Activated CD8-positive, alpha-beta T cell treated with anti-CD3 and anti-CD28 coated beads, Interleukin-2, amount 10 ng/mL, durations not matched to agents 7 days and 5 days (primary cell): ENCODE results near the gene DPYSL5. TPM values are rescaled to one million over a fixed set of nuclear protein-coding genes. Genes with fewer than 3 reads are reported as not detected.

Experiments used
- ATAC-seq: fragments of 150-1000 bp; cut with Tn5 transposase; one replicate; pipeline ENCODE4 v1.10.0; 2021; ENCODE audit warnings: moderate library complexity
- CTCF ChIA-PET: fragments of 350-600 bp; sonication (Branson Sonifier 250); formaldehyde crosslinking; loops from one replicate; lab custom pipeline; 2021; ENCODE audit warnings: antibody characterized with exemption; lab: Charles Lee
- POLR2A ChIA-PET: fragments of 350-600 bp; sonication (Branson Sonifier 250); formaldehyde crosslinking; loops from one replicate; lab custom pipeline; 2021; ENCODE audit warnings: antibody characterized with exemption; lab: Charles Lee
- DNase-seq: peaks from one replicate; pipeline ENCODE4 v3.0.0-alpha.2; 2020
- H3K27ac Mint-ChIP-seq: one replicate; pipeline ENCODE4 v1.8.0; 2021; ENCODE audit warnings: mild to moderate bottlenecking, mixed read lengths
- H3K27me3 Mint-ChIP-seq: one replicate; pipeline ENCODE4 v1.8.0; 2021; ENCODE audit warnings: low read depth, mixed read lengths
- H3K36me3 Mint-ChIP-seq: one replicate; pipeline ENCODE4 v1.8.0; 2021; ENCODE audit warnings: low read depth, mixed read lengths
- H3K4me1 Mint-ChIP-seq: one replicate; pipeline ENCODE4 v1.8.0; 2021; ENCODE audit warnings: low read depth, mixed read lengths
- H3K4me3 Mint-ChIP-seq: one replicate; pipeline ENCODE4 v1.8.0; 2021; ENCODE audit warnings: mild to moderate bottlenecking, mixed read lengths
- H3K9me3 Mint-ChIP-seq: one replicate; pipeline ENCODE4 v1.8.0; 2022; ENCODE audit warnings: mixed read lengths; ENCODE audit not compliant: insufficient read depth
- total RNA-seq, 2 experiments: library from RNA; stranded (reverse); gene quantifications; one replicate each; pipeline ENCODE4 v1.2.3, GENCODE V29; 2021

Gene DPYSL5
- total RNA-seq, 2 experiments from 2014 or later, result not detected

DNA sequence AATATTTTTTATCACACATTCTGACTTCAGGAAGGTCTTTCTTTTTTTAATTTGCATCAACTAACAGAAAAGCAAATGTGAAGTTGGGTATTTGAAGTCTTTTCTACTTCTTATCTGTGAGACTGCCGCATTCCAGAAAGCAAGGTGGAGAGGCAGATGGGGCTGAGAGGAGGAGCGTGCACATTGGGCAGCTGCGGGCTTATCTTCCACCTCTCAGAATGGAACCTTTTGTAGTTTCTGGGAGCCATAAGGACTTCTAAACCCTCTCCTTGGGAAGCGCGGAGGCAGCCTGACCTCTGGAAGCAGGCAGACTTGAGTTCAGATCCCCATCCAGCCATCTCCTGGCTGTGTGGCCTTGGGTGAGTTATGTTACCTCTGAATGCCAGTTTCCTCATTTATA lies 126.4 kb downstream of the DPYSL5 start:
- H3K9me3 Mint-ChIP-seq, result no peaks in the 10 kb centered on the region
- DNase-seq (no peak), ATAC-seq (no peak)
- peaks cover 34% of the 10 kb centered on the region for H3K27me3 Mint-ChIP-seq
- ChIA-PET POLR2A (no interaction called here), CTCF (interaction anchor here (4.5 kb wide), 1 partner anchor 14 kb away, joined by 30 read pairs; no protein-coding TSS in a partner anchor)
- no peak overlapping the region for H3K4me3 Mint-ChIP-seq
- no peaks in the 10 kb centered on the region for H3K36me3 Mint-ChIP-seq
- H3K4me1 Mint-ChIP-seq, result peaks cover 11% of the 10 kb centered on the region
- H3K27ac Mint-ChIP-seq, result no peak overlapping the region

DNA sequence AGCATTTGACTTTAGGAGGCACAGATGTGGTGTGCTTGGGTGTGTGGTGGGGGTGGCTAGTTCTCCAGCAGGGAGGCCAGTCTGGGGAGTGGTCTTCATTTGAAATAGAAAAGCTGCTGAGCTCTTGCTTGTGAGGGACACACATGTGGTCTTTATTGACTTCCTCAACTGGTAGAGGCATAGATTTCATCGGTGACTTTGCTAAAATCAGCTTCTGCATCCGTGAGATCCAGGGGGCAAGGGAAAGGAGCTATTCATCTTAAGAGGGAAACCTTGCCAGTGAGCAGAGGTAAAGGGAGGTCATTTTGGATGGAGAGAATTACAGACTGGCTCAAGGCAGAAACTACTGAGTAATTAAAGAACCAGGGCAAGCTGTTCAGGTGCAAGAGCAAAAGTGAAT lies 127.2 kb downstream of the DPYSL5 start:
- ChIA-PET POLR2A (no interaction called here), CTCF (interaction anchor here (1.2 to 4.5 kb wide), 3 partner anchors 14 to 129 kb away, joined by 8 to 30 read pairs (median 12); no protein-coding TSS in a partner anchor)
- Mint-ChIP-seq H3K27me3 (peaks cover 37% of the 10 kb centered on the region), H3K9me3 (no peaks in the 10 kb centered on the region), H3K36me3 (no peaks in the 10 kb centered on the region), H3K4me1 (peaks cover 9% of the 10 kb centered on the region), H3K27ac (no peak overlapping the region), H3K4me3 (no peak overlapping the region)
- DNase-seq, result no peak
- ATAC-seq, result no peak

DNA sequence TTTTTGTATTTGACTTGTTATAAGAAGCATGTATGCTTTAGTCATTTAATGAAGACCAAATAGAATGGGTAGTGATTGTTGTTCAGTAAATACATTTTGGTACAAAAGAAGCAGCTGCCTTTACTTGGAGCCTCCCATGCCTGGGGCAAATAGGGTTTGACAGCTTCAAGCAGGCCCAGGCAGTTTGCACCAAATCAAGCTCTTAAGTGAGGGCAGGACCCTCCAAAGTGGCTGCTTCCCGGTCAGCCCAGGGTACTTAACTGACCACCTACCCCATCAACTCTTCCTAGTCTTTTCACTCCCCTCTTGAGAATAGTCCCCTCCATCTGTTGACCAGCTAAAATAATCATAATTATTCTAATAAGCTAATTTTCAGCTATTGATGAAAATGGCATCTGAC lies 127.7 kb downstream of the DPYSL5 start:
- no peak overlapping the region for H3K27ac Mint-ChIP-seq
- DNase-seq, result no peak
- H3K4me1 Mint-ChIP-seq, result peaks cover 8% of the 10 kb centered on the region
- H3K36me3 Mint-ChIP-seq, result no peaks in the 10 kb centered on the region
- ChIA-PET CTCF (interaction anchor here (0.7 to 4.5 kb wide), 6 partner anchors 15 to 130 kb away, joined by 3 to 30 read pairs (median 6); no protein-coding TSS in a partner anchor), POLR2A (no interaction called here)
- peaks cover 37% of the 10 kb centered on the region for H3K27me3 Mint-ChIP-seq
- no peak for ATAC-seq
- no peak overlapping the region for H3K4me3 Mint-ChIP-seq
- no peaks in the 10 kb centered on the region for H3K9me3 Mint-ChIP-seq

DNA sequence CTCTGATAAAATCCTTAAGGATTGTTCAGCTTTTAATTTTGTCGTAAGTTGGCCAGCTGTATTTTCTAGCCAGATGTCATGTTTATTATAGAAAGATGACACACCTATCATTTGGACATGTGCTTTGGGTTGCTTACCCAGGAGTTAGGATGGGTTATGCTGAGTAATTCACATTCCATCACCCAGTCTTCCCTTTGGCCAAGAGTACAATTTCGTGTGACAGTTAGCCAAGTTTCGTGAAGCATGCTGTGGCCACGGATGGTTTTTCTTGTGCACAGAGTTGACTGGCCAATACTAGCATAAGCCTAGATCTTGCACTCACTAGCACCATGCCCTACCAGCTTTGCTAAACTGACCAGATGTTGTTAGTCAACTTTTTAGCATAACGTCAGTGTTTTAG lies 128.3 kb downstream of the DPYSL5 start:
- no peak overlapping the region for H3K27ac Mint-ChIP-seq
- peaks cover 4% of the 10 kb centered on the region for H3K4me1 Mint-ChIP-seq
- DNase-seq (no peak), ATAC-seq (no peak)
- no peaks in the 10 kb centered on the region for H3K36me3 Mint-ChIP-seq
- H3K4me3 Mint-ChIP-seq, result no peak overlapping the region
- POLR2A ChIA-PET, result no interaction called here
- CTCF ChIA-PET, result interaction anchor here (0.7 to 4.5 kb wide), 5 partner anchors 15 to 40 kb away, joined by 3 to 30 read pairs (median 4); no protein-coding TSS in a partner anchor
- peaks cover 34% of the 10 kb centered on the region for H3K27me3 Mint-ChIP-seq
- no peaks in the 10 kb centered on the region for H3K9me3 Mint-ChIP-seq

DNA sequence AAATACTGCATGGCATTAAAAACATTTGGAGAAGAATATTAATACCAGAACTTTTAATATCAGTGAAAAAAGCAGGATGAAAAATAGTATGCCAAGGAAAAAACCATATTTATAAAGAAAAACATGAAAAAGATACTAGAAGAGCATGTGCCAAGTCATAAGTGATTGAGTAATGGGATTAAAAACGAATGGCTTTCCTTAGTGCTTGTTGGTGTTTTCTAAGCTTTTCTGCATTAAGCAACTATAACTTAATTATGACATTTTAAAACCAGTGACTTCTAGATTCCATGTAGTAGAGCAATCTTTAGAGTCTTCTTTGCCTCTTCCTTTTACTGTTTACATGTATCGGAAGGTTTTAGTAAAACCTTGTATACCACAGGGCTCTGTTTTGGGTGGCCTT lies 129.1 kb downstream of the DPYSL5 start:
- ChIA-PET CTCF (interaction anchor here (1.4 to 4.5 kb wide), 3 partner anchors 16 to 131 kb away, joined by 3 to 30 read pairs (median 4); no protein-coding TSS in a partner anchor), POLR2A (no interaction called here)
- H3K27ac Mint-ChIP-seq, result no peak overlapping the region
- H3K9me3 Mint-ChIP-seq, result no peaks in the 10 kb centered on the region
- H3K4me3 Mint-ChIP-seq, result no peak overlapping the region
- no peaks in the 10 kb centered on the region for H3K36me3 Mint-ChIP-seq
- peaks cover 26% of the 10 kb centered on the region for H3K27me3 Mint-ChIP-seq
- ATAC-seq, result no peak
- no peak for DNase-seq
- H3K4me1 Mint-ChIP-seq, result no peaks in the 10 kb centered on the region

DNA sequence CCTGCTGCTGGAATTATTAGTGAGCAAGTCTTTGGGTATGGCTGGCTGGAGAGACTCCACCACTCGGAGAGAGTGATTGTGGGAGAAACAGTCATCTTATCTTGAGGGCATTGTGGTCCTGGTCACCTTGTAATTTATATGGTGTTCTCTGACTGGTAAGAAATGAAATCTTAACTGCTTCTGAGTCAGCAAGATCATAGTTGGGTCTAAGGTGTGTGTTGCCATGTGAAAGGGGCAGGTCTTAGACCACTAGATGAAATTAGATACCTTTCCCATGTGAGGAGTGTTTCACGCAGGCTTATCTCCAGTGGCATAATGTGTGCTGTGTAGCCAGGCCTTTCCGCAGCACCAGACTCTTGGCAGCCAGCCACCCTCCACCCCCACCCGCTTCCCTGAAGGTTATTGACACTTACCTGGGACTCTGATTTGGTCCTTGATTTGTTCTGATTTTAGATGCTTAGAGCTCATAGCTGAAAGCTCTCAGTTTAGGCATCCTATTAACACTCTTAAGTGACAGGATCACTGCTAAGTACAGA lies 130.2 kb downstream of the DPYSL5 start:
- Mint-ChIP-seq H3K4me1 (no peaks in the 10 kb centered on the region), H3K36me3 (no peaks in the 10 kb centered on the region), H3K4me3 (no peak overlapping the region), H3K27ac (no peak overlapping the region), H3K9me3 (no peaks in the 10 kb centered on the region), H3K27me3 (peaks cover 16% of the 10 kb centered on the region)
- ChIA-PET CTCF (interaction anchor here (1.4 to 4.5 kb wide), 3 partner anchors 17 to 132 kb away, joined by 3 to 30 read pairs (median 5); no protein-coding TSS in a partner anchor), POLR2A (no interaction called here)
- no peak for DNase-seq
- ATAC-seq, result no peak

DNA sequence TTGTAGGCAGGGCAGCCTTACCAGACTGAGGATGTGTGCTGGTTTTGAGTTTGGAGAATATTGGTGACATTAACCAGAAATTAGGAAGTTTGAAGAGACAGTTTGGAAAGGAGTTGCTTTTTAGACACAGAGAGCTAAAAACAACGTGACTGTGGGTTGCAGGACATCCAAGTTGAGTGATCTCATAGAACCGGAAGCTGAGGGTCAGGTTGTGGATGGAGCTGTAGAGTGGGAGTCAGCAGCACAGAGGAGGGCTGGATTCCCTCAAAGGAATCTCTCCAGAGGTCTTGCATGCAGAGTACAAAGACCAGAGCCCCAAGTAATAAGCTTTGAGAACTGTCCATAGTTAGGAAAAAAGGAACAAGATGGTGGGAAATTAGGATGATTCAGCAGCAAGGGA lies 131.8 kb downstream of the DPYSL5 start:
- no peaks in the 10 kb centered on the region for H3K4me1 Mint-ChIP-seq
- ATAC-seq (no peak), DNase-seq (no peak)
- no peak overlapping the region for H3K27ac Mint-ChIP-seq
- ChIA-PET CTCF (interaction anchor here (1.2 kb wide), 1 partner anchor 18 kb away, joined by 6 read pairs; no protein-coding TSS in a partner anchor), POLR2A (interaction anchor here (0.9 kb wide), 1 partner anchor 92 kb away, joined by 3 read pairs; the partner anchor contains the start of gene OST4)
- no peak overlapping the region for H3K4me3 Mint-ChIP-seq
- no peaks in the 10 kb centered on the region for H3K9me3 Mint-ChIP-seq
- H3K27me3 Mint-ChIP-seq, result peaks cover 12% of the 10 kb centered on the region
- no peaks in the 10 kb centered on the region for H3K36me3 Mint-ChIP-seq

DNA sequence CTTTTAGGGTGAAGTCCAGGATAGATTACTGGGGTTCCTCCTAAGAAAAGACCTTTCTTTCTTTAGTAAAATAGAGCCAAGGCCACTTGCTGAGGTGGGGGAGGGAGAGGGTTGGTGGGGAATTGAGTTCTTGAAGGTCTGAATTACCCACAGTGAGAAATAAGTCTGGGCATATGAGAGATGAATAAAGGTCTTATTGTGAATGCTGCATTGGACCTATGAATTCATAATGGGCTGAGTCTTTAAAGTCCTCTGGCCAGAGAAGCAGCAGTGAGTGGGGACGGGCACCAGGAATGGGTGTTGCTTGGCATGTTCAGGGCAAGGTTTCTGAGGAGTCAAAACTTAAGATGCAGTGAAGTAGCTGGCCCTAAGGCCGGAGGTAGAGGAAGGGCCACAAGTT lies 133.0 kb downstream of the DPYSL5 start:
- H3K27ac Mint-ChIP-seq, result no peak overlapping the region

DNA sequence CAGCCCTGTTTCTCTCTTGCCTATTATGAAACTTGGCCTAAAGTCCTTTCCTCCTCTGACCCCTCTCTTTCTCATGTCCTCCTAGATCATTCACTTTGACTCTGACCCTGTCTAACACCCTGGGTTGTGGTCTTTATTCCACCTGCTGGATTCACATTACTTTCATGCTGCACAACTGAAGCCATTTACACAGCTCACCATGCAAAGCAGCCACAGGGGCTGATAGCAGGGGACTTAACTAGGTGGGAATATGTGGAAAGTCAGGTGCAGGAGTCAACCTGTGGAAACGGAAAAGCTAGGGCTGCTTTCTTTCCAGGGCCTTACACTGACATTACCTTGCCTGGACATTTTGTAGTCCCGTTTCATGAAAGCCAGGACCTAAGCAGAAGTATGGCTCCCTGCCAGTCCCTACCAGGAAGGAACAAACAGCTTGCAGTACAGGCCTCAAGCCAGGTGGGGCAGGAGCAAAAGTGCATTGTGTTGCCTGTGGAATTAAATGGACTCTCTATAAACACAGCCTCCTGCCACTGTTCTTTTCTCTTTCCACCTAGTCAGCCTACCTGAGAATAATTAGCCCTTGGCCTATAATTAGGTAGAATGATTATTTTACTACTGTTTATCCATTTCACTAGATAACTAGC lies 134.3 kb downstream of the DPYSL5 start:
- no peaks in the 10 kb centered on the region for H3K4me1 Mint-ChIP-seq
- no peaks in the 10 kb centered on the region for H3K9me3 Mint-ChIP-seq
- ChIA-PET POLR2A (interaction anchor here (0.6 kb wide), 1 partner anchor 21 kb away, joined by 3 read pairs; no protein-coding TSS in a partner anchor), CTCF (interaction anchor here (0.7 to 2.4 kb wide), 12 partner anchors 11 to 298 kb away, joined by 3 to 13 read pairs (median 3); no protein-coding TSS in a partner anchor)
- ATAC-seq (peak; percentile 84), DNase-seq (peak; percentile 34)
- no peaks in the 10 kb centered on the region for H3K36me3 Mint-ChIP-seq
- peaks cover 8% of the 10 kb centered on the region for H3K27me3 Mint-ChIP-seq
- no peak overlapping the region for H3K27ac Mint-ChIP-seq
- H3K4me3 Mint-ChIP-seq, result no peak overlapping the region

More for the DNA sequence above, 133.0 kb downstream of the DPYSL5 start:
- DNase-seq (no peak), ATAC-seq (no peak)
- Mint-ChIP-seq H3K4me1 (no peaks in the 10 kb centered on the region), H3K9me3 (no peaks in the 10 kb centered on the region), H3K27me3 (peaks cover 8% of the 10 kb centered on the region), H3K4me3 (no peak overlapping the region), H3K36me3 (no peaks in the 10 kb centered on the region)
- CTCF ChIA-PET, result interaction anchor here (1.3 to 2.1 kb wide), 2 partner anchors 19 to 135 kb away, joined by 3 to 13 read pairs; no protein-coding TSS in a partner anchor
- POLR2A ChIA-PET, result no interaction called here

DNA sequence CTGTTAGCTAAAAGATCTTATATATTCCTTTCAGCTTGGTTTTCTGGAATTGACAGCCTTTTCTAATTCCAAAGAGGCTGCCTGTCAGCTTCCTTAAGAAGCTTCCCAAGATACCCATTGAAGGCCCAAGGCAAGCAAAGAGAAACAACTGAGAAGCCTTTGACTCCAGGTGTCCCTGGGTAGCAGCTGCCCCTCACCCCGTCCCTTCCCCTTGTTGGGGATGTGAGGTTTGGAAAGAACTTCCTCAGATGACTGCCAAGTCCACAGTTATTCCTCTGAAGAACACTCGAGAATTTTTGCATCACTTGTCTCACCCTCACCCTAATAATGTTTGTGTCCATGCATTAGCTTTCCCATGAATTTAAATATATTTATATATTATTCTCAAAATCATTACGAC lies 135.8 kb downstream of the DPYSL5 start:
- ATAC-seq (no peak), DNase-seq (no peak)
- Mint-ChIP-seq H3K4me3 (no peak overlapping the region), H3K27ac (no peak overlapping the region), H3K27me3 (peaks cover 8% of the 10 kb centered on the region), H3K36me3 (no peaks in the 10 kb centered on the region), H3K4me1 (no peaks in the 10 kb centered on the region), H3K9me3 (no peaks in the 10 kb centered on the region)
- POLR2A ChIA-PET, result interaction anchor here (0.5 to 1.3 kb wide), 2 partner anchors 154 to 168 kb away, joined by 3 read pairs; no protein-coding TSS in a partner anchor
- CTCF ChIA-PET, result interaction anchor here (1.5 to 2.4 kb wide), 3 partner anchors 22 to 32 kb away, joined by 5 to 11 read pairs (median 6); no protein-coding TSS in a partner anchor

DNA sequence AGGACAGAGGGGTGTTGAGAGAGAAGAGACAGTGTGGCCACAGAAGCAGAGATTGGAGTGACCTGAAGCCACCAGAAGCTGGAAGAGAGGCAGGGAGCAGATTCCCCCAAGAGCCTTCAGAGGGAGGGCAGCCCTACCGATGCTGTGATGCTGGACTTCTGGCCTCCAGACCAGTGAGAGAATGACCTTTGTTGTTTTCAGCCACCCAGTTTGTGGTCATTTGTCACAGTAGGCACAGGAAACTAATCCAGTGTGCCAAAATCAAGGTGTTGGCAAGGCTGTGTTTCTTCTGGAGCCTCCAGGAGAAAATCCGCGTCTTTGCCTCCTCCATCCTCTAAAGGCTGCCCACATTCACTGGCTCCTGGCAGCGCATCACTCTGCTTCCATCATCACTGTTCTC lies 137.9 kb downstream of the DPYSL5 start:
- ChIA-PET CTCF (interaction anchor here (2.2 kb wide), 1 partner anchor 24 kb away, joined by 6 read pairs; no protein-coding TSS in a partner anchor), POLR2A (no interaction called here)
- H3K4me3 Mint-ChIP-seq, result no peak overlapping the region
- no peaks in the 10 kb centered on the region for H3K9me3 Mint-ChIP-seq
- no peak overlapping the region for H3K27ac Mint-ChIP-seq
- DNase-seq (no peak), ATAC-seq (no peak)
- no peaks in the 10 kb centered on the region for H3K4me1 Mint-ChIP-seq
- H3K27me3 Mint-ChIP-seq, result peaks cover 7% of the 10 kb centered on the region
- H3K36me3 Mint-ChIP-seq, result no peaks in the 10 kb centered on the region

DNA sequence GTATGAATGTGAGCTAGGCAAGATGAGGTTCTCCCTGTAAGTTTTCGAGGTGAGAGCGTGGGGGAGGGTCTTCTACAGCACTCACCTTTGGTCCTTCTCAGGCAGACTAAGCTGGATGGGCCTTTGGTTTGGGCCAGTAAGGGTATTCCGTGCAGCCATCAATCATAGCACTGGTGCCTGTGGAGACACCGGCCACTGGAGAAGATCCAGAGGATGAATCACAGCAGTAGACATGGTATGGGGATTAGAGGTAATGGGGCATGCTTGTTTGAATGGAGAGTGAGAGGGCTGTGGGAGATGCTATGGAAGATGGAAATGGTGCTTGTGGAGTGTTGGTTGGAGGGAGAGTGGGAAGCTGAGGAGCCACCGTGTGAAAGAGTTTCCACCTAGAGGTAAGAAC lies 138.6 kb downstream of the DPYSL5 start:
- CTCF ChIA-PET, result no interaction called here

More for the DNA sequence above, 138.6 kb downstream of the DPYSL5 start:
- no peak overlapping the region for H3K4me3 Mint-ChIP-seq
- H3K27me3 Mint-ChIP-seq, result peaks cover 8% of the 10 kb centered on the region
- H3K36me3 Mint-ChIP-seq, result no peaks in the 10 kb centered on the region
- H3K9me3 Mint-ChIP-seq, result no peaks in the 10 kb centered on the region
- ATAC-seq (no peak), DNase-seq (no peak)
- POLR2A ChIA-PET, result no interaction called here
- H3K4me1 Mint-ChIP-seq, result no peaks in the 10 kb centered on the region
- H3K27ac Mint-ChIP-seq, result no peak overlapping the region
